Thoracic aorta (tissue), 2 donors: ENCODE results near the gene INTS11. TPM values are rescaled to one million over a fixed set of nuclear protein-coding genes. Genes with fewer than 3 reads are reported as not detected.
A peak's percentile ranks its signal among the peaks of the same experiment; 100 is the strongest.

ENCODE experiments used
- ATAC-seq: fragments of 150-250 bp; one replicate; pipeline ENCODE4 v1.8.0; 2017; ENCODE audit warnings: low read depth; ENCODE audit not compliant: insufficient number of reproducible peaks, low FRiP score
- DNase-seq: peaks from one replicate; pipeline ENCODE4 v3.0.0-alpha.2; 2020; ENCODE audit warnings: low spot score
- H3K27ac ChIP-seq, 2 donors: fragments of 200-600 bp; sonication (generic); 1 replicate in 1 of 2; 2 replicates in 1 of 2; pipeline ENCODE4 v1.5.1; 2016; ENCODE audit warnings: mild to moderate bottlenecking in 2 of 2, moderate library complexity in 2 of 2
- H3K27me3 ChIP-seq: fragments of 200-600 bp; sonication (generic); replicated peaks from 2 replicates; pipeline ENCODE4 v1.6.0; 2016; ENCODE audit warnings: mild to moderate bottlenecking; ENCODE audit not compliant: insufficient read depth
- H3K36me3 ChIP-seq: fragments of 200-600 bp; sonication (generic); one replicate; pipeline ENCODE4 v1.5.1; 2016
- H3K4me1 ChIP-seq, 2 donors: fragments of 200-600 bp; sonication (generic); 1 replicate in 1 of 2; 2 replicates in 1 of 2; pipeline versions ENCODE4 v1.5.1 to v1.6.0; 2016; ENCODE audit warnings: low read depth in 2 of 2, mild to moderate bottlenecking in 1 of 2; ENCODE audit not compliant: control insufficient read depth in 1 of 2
- H3K4me3 ChIP-seq: fragments of 200-600 bp; sonication (generic); 2 replicates; pipeline ENCODE4 v1.5.1; 2016; ENCODE audit warnings: mild to moderate bottlenecking
- H3K9me3 ChIP-seq: fragments of 200-600 bp; sonication (generic); 2 replicates; pipeline ENCODE4 v1.5.1; 2016
- total RNA-seq, 2 donors: library from RNA; depleted of rRNA; stranded (reverse); fragments of >200 nt; gene quantifications; one replicate each; pipeline versions ENCODE4 v1.1.0 to v1.2.3, GENCODE V29; 2016
- TF ChIP-seq, protein P1 (sequence below): fragments of 200-600 bp; sonication (generic); IDR thresholded peaks from one replicate; pipeline ENCODE4 v1.5.1; 2019; ENCODE audit warnings: antibody characterized with exemption

INTS11 gene
- total RNA-seq, 2 donors from 2014 or later, result 192 to 195 TPM

DNA sequence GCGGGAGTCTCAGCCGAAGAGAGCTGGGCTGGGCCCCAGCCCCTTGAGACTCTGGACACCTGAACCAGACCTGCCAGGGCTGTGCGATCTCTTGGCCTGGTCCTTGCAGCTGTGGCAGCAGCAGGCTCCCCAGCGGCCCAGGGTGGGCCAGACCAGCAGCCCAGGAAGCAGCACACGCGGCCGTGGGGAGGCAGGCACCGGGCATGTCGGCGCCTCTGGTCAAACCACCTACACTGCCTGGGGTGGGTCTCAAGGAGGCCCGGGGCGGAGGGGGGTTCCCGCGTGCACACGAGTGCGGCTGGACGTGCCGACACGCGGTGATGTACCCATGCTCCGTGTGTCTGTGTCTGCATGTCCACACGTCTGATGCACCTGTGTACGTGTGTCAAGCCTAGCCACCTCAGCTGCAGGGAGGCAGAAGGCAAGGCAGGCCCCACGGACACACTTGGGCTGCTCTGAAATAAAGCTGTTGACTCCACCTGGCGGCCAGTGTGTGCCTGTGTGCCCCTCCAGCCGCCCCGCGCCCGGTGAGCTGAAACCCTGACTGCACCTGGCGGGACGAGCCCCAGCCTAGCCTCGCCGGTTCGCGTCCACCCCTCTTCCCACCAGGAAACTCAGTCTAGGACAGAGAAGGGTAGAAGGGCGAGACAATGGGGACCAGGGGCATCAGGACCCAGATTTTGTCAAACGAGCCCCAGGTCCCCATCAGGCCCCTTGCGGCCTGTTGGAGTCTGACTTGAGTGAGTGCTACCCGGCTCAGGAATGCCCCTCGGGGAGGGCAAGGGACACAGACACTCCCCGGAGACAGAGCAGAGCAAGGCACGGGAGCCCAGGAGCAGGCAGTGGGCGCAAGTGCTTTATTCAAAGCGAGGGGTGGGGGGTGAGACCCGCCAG lies 32.7 kb downstream of the INTS11 start:
- H3K27me3 ChIP-seq, result no peaks in the 10 kb centered on the region
- no peak overlapping the region for H3K4me3 ChIP-seq
- no peaks in the 10 kb centered on the region for H3K36me3 ChIP-seq
- DNase-seq (no peak), ATAC-seq (no peak)
- TF ChIP-seq, protein P1, sequence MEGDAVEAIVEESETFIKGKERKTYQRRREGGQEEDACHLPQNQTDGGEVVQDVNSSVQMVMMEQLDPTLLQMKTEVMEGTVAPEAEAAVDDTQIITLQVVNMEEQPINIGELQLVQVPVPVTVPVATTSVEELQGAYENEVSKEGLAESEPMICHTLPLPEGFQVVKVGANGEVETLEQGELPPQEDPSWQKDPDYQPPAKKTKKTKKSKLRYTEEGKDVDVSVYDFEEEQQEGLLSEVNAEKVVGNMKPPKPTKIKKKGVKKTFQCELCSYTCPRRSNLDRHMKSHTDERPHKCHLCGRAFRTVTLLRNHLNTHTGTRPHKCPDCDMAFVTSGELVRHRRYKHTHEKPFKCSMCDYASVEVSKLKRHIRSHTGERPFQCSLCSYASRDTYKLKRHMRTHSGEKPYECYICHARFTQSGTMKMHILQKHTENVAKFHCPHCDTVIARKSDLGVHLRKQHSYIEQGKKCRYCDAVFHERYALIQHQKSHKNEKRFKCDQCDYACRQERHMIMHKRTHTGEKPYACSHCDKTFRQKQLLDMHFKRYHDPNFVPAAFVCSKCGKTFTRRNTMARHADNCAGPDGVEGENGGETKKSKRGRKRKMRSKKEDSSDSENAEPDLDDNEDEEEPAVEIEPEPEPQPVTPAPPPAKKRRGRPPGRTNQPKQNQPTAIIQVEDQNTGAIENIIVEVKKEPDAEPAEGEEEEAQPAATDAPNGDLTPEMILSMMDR, result peak; percentile 64
- H3K27ac ChIP-seq, result no peak overlapping the region
- no peaks in the 10 kb centered on the region for H3K9me3 ChIP-seq
- peaks cover 0 to 15% of the 10 kb centered on the region in 2 donors for H3K4me1 ChIP-seq

DNA sequence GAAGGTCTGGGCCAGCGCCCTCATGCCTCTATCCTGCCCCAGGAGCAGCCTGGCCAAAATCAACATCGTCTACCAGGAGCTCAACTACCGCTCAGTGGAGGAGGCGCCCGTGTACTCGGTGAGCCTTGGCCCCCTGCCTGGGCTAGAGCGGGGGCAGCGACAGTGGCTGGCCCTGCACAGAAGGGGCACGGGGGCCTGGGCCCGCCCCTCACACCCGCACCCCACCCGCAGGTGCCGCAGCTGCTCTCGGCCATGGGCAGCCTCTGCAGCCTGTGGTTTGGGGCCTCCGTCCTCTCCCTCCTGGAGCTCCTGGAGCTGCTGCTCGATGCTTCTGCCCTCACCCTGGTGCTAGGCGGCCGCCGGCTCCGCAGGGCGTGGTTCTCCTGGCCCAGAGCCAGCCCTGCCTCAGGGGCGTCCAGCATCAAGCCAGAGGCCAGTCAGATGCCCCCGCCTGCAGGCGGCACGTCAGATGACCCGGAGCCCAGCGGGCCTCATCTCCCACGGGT lies 33.4 kb downstream of the INTS11 start:
- no peak for DNase-seq
- Histone ChIP-seq H3K27ac (no peak overlapping the region), H3K27me3 (no peaks in the 10 kb centered on the region), H3K4me3 (no peak overlapping the region), H3K9me3 (no peaks in the 10 kb centered on the region), H3K4me1 (peaks cover 0 to 15% of the 10 kb centered on the region in 2 donors), H3K36me3 (no peaks in the 10 kb centered on the region)
- TF ChIP-seq, protein P1, result no peak
- no peak for ATAC-seq

DNA sequence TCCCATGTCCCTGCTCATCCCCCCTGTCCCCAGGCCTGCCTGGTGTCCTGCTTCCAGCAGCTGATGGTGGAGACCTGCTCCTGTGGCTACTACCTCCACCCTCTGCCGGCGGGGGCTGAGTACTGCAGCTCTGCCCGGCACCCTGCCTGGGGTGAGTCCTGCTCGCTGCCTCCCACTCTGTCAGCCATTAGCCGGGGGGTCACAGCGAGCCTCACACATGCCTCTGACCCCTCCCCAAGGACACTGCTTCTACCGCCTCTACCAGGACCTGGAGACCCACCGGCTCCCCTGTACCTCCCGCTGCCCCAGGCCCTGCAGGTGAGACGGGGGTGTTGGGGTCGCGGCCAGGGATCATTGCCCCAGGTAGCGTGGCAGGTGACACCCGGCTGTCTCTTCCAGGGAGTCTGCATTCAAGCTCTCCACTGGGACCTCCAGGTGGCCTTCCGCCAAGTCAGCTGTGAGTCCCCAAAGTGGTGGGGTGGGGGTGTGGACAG lies 34.2 kb downstream of the INTS11 start:
- TF ChIP-seq, protein P1, result peak; percentile 60
- DNase-seq, result no peak

DNA sequence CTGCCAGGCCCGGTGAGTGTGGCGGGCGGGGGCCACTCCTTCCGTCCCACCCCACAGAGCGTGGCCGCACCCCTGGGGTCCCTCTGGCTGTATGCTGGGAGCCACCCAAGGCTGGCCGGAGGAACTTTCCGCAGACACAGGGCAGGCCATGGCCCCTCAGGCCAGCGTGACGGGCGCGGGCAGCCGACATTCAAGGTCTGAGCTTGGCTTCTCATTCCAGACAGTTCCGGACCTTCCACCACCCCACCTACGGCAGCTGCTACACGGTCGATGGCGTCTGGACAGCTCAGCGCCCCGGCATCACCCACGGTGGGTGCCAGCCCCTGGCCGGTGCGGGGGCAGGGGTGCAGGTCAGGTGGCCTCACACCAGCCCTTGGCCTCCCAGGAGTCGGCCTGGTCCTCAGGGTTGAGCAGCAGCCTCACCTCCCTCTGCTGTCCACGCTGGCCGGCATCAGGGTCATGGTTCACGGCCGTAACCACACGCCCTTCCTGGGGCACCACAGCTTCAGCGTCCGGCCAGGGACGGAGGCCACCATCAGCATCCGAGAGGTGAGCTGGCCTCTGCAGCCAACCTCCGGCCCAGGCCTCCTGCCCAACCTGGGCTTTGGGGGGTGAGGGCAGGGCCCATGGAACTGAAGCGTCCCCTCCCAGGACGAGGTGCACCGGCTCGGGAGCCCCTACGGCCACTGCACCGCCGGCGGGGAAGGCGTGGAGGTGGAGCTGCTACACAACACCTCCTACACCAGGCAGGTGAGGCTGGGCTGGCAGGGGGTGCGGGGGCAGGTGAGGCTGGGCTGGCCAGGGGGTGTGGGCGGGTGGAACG lies 37.0 kb downstream of the INTS11 start:
- H3K27ac ChIP-seq, result no peak overlapping the region
- no peaks in the 10 kb centered on the region for H3K36me3 ChIP-seq
- H3K9me3 ChIP-seq, result no peaks in the 10 kb centered on the region
- no peaks in the 10 kb centered on the region for H3K27me3 ChIP-seq
- no peak overlapping the region for H3K4me3 ChIP-seq
- peaks cover 0 to 15% of the 10 kb centered on the region in 2 donors for H3K4me1 ChIP-seq
- ATAC-seq (no peak), DNase-seq (no peak)
- TF ChIP-seq, protein P1, result no peak

More for the DNA sequence above, 34.2 kb downstream of the INTS11 start:
- H3K36me3 ChIP-seq, result no peaks in the 10 kb centered on the region
- H3K4me1 ChIP-seq, result peaks cover 0 to 15% of the 10 kb centered on the region in 2 donors
- no peak overlapping the region for H3K27ac ChIP-seq
- ATAC-seq, result no peak
- H3K9me3 ChIP-seq, result no peaks in the 10 kb centered on the region
- no peak overlapping the region for H3K4me3 ChIP-seq
- H3K27me3 ChIP-seq, result no peaks in the 10 kb centered on the region
